ENCODE results near the gene BAHCC1. TPM values are rescaled to one million over a fixed set of nuclear protein-coding genes. Genes with fewer than 3 reads are reported as not detected.

BAHCC1 gene
- total RNA-seq, 3 donors from 2014 or later: 7.4 to 17.0 (median 11.7) TPM

DNA sequence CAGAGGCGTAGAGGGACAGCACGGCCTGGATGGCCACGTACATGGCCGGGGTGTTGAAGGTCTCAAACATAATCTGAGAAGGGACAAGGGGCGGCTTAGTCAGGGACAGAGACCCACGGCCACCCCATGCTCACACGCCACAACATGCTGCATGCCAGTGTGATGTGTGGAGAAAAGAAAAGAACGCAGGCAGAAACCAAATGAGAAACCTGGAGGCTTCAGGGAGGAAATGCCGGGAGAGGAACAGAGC is 116.2 kb downstream of the BAHCC1 start:
- intact Hi-C loops (cut with DNase I; ENCODE audit: low total_unique reads): no loop called here
- Histone ChIP-seq H3K9me3 (no peaks in the 10 kb centered on the region), H3K27me3 (no peaks in the 10 kb centered on the region), H3K4me1 (peaks cover 0 to 5% of the 10 kb centered on the region in 2 donors), H3K4me3 (peak overlapping the region; percentile 79 to 98 (median 92)), H3K27ac (peak overlapping the region; percentile 98 to 99), H3K36me3 (no peaks in the 10 kb centered on the region)
- DNase-seq (ENCODE audit: low spot score in 2 of 2): no peak
- TF ChIP-seq, protein P1, sequence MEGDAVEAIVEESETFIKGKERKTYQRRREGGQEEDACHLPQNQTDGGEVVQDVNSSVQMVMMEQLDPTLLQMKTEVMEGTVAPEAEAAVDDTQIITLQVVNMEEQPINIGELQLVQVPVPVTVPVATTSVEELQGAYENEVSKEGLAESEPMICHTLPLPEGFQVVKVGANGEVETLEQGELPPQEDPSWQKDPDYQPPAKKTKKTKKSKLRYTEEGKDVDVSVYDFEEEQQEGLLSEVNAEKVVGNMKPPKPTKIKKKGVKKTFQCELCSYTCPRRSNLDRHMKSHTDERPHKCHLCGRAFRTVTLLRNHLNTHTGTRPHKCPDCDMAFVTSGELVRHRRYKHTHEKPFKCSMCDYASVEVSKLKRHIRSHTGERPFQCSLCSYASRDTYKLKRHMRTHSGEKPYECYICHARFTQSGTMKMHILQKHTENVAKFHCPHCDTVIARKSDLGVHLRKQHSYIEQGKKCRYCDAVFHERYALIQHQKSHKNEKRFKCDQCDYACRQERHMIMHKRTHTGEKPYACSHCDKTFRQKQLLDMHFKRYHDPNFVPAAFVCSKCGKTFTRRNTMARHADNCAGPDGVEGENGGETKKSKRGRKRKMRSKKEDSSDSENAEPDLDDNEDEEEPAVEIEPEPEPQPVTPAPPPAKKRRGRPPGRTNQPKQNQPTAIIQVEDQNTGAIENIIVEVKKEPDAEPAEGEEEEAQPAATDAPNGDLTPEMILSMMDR (IDR thresholded peaks at IDR 0.05): no peak
- peak in 1 of 3 donors; percentile 0 for TF ChIP-seq POLR2AphosphoS5 (IDR thresholded peaks at IDR 0.05)

DNA sequence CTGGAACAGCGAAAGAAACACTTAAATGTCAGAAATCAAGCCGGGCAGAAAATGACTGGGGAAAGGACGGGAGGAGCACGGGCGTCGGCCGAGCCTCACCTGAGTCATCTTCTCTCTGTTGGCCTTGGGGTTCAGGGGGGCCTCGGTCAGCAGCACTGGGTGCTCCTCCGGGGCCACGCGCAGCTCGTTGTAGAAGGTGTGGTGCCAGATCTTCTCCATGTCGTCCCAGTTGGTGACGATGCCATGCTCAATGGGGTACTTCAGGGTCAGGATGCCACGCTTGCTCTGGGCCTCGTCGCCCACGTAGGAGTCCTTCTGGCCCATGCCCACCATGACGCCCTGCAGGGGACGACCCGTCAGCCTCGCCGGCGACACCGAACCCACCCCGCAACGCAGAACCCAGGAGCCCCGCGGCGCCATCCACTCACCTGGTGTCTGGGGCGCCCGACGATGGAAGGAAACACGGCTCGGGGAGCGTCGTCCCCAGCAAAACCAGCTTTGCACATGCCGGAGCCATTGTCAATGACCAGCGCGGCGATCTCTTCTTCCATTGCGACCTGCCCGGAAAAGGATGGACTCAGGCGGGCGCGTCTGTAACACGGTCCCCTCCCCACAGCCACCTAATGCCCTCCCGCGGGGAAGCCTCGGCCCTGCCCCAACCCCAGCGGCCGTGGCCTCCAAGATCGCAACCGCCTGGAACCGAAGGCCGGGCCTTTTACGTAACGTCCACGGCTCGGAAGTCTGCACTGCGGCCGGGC is 116.7 kb downstream of the BAHCC1 start:
- no peaks in the 10 kb centered on the region for H3K36me3 ChIP-seq
- TF ChIP-seq POLR2AphosphoS5 (IDR thresholded peaks at IDR 0.05): no peak
- TF ChIP-seq POLR2A (IDR thresholded peaks at IDR 0.05): no peak
- TF ChIP-seq, protein P1 (IDR thresholded peaks at IDR 0.05): no peak
- no peaks in the 10 kb centered on the region for H3K27me3 ChIP-seq
- peak overlapping the region; percentile 98 to 99 for H3K27ac ChIP-seq
- intact Hi-C loops (cut with DNase I; ENCODE audit: low total_unique reads): no loop called here
- H3K4me1 ChIP-seq: peaks cover 0 to 5% of the 10 kb centered on the region in 2 donors
- no peaks in the 10 kb centered on the region for H3K9me3 ChIP-seq
- DNase-seq (ENCODE audit: low spot score in 2 of 2): no peak
- peak overlapping the region; percentile 79 to 98 (median 92) for H3K4me3 ChIP-seq

DNA sequence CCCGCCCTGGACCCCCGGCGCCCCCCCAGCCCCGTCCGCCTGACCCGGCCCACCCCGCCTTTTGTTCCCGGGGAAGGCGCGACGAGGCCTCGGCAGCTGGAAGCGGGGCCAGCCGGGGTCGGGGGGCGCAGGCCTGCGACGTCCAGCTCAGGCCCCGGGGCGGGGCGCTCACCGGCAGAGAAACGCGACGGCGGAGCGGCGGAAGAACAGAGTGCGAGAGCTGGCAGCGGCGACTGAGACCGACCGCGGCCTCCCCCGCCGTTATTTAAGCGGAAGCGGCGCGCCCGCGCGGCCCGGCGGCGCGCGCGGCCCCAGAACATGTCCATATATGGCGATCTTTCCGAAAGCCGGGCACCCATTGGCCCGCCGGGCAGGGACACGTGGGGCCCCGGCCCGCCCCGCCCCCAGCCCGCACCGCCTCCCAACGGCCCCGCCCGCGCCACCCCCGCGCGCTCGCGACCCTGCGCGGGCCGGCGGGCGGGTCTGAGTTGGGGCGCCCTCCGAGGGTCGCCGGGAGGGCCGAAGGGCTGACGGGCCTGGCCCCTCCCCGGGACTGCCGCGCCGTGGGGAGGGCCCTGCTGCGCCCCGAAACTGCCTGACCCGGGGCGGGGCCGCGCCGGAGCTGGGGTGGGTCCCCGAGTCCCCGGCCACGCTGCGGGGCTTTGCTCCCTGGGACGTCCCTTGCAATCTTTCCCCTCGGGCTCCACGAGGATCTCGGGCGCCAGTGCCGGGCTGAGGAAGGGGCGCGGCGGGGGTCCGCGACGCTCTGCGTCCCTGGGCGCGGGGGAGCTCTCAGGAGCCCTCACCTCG is 117.5 kb downstream of the BAHCC1 start, which contains the start of gene ACTG1:
Gene ACTG1 (minus strand): TSS at position 238 of the 810 bp plus-strand sequence. CDS start 445 bp downstream, outside the sequence.
- H3K36me3 ChIP-seq: no peaks in the 10 kb centered on the region
- H3K4me3 ChIP-seq: peak within 1 kb of the TSS; percentile 79 to 98 (median 92)
- peak within 1 kb of the TSS; percentile 98 to 99 for H3K27ac ChIP-seq
- peak; percentile 93 to 94 for DNase-seq (ENCODE audit: low spot score in 2 of 2)
- no peaks in the 10 kb centered on the region for H3K9me3 ChIP-seq
- peaks cover 0 to 5% of the 10 kb centered on the region in 2 donors for H3K4me1 ChIP-seq
- intact Hi-C loops (cut with DNase I; ENCODE audit: low total_unique reads): no loop called here
- TF ChIP-seq, protein P1 (IDR thresholded peaks at IDR 0.05): no peak
- peak; percentile 93 for TF ChIP-seq POLR2A (IDR thresholded peaks at IDR 0.05)
- peak; percentile 97 to 99 (median 98) for TF ChIP-seq POLR2AphosphoS5 (IDR thresholded peaks at IDR 0.05)
- no peaks in the 10 kb centered on the region for H3K27me3 ChIP-seq

DNA sequence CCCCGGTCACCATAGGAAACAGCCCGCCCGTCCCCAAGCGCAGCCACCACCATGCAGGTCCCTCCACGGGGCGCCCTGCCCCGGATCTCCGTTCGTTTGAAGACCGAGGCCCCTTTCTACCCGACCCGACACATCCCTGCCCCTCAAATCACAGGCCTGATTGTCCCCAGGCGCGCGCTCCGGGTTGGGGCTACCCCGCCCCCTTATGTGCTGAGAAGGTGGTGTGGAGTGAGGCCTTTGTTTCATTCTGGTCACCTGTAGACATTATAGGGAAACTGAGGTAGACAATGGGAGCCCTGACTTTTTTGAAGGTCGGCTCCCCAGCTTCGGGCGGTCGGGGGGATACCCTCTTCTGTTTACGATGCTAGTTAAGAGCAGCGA is 118.1 kb downstream of the BAHCC1 start:
- peaks cover 0 to 8% of the 10 kb centered on the region in 2 donors for H3K4me1 ChIP-seq
- TF ChIP-seq, protein P1 (IDR thresholded peaks at IDR 0.05): peak in 1 of 3 donors; percentile 11
- no peak for TF ChIP-seq POLR2A (IDR thresholded peaks at IDR 0.05)
- TF ChIP-seq POLR2AphosphoS5 (IDR thresholded peaks at IDR 0.05): peak in 1 of 3 donors; percentile 26

More for the DNA sequence above, 118.1 kb downstream of the BAHCC1 start:
- intact Hi-C loops (cut with DNase I; ENCODE audit: low total_unique reads): no loop called here
- Histone ChIP-seq H3K27me3 (no peaks in the 10 kb centered on the region), H3K27ac (peak overlapping the region; percentile 98 to 99), H3K36me3 (no peaks in the 10 kb centered on the region), H3K4me3 (peak overlapping the region; percentile 79 to 98 (median 92)), H3K9me3 (no peaks in the 10 kb centered on the region)
- DNase-seq (ENCODE audit: low spot score in 2 of 2): peak; percentile 73 to 80
